Uterus (tissue), 2 donors: ENCODE results near the gene PRR5L.

Source experiments
- CTCF ChIP-seq, 4 experiments: fragments of 200-600 bp in 2 of 4; fragments of 450-650 bp in 2 of 4; sonication (generic) in 2 of 4; IDR thresholded peaks; one replicate each; pipeline ENCODE4 v1.5.1; 2016 to 2019; ENCODE audit warnings: antibody characterized with exemption in 4 of 4, mild to moderate bottlenecking in 2 of 4, moderate library complexity in 1 of 4
- POLR2A ChIP-seq, 2 donors: fragments of 450-650 bp; IDR thresholded peaks; one replicate each; pipeline ENCODE4 v1.6.1; 2016; ENCODE audit warnings: antibody characterized with exemption in 2 of 2, mild to moderate bottlenecking in 1 of 2, moderate library complexity in 1 of 2

GRCh38 chr11:36308577-36308976 lies 12.5 kb downstream of the PRR5L start:
- TF ChIP-seq POLR2A (IDR thresholded peaks at IDR 0.05) (no peak), CTCF (IDR thresholded peaks at IDR 0.05) (no peak)
